Coronary artery (tissue), 2 donors: ENCODE results near the gene MCAM.

ENCODE experiments used
- DNase-seq: peaks from one replicate; pipeline ENCODE4 v3.0.0-alpha.2; 2017; ENCODE audit warnings: low spot score
- H3K27ac ChIP-seq, 2 donors: fragments of 200-600 bp; sonication (generic); one replicate each; pipeline ENCODE4 v1.5.1; 2016 to 2019
- H3K4me3 ChIP-seq: fragments of 200-600 bp; sonication (generic); 2 replicates; pipeline ENCODE4 v1.5.1; 2016; ENCODE audit warnings: mild to moderate bottlenecking, moderate library complexity
- CTCF ChIP-seq: fragments of 200-600 bp; sonication (generic); IDR thresholded peaks from one replicate; pipeline ENCODE4 v1.5.1; 2019; ENCODE audit warnings: antibody characterized with exemption

MCAM gene

DNA sequence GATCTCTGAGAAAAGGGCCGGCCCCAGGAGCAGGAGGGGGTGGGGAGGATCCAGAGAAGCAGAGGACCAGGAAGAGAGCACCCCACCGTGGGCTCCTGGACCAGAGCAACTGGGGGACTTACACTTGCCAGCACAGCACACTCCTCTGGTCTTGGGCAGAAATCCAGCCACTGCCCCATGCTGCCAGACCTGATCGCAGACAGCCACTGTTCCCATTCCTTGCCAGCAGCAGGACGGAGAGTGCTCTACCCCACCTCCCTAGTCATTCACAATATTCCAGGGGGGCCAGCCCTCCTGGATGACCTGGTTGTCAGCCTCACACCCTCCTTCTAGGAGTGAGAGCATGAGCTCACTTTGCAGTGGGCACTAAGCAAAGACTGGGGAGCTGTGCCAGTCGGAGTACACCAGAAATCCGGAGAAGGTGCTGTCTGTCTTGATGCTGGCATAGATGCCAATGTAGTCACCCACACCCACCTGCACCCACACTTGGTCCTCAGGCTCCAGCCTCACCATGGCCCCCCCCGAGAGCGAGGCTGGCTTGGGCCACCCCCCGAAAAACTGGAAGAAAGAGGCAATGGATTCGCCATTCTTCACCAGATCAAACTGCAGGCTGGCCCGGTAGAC, 22.1 kb upstream of the MCAM start:
- Histone ChIP-seq H3K4me3 (peak overlapping the region; percentile 90), H3K27ac (peak overlapping the region; percentile 77 to 91)
- DNase-seq, result no peak

DNA sequence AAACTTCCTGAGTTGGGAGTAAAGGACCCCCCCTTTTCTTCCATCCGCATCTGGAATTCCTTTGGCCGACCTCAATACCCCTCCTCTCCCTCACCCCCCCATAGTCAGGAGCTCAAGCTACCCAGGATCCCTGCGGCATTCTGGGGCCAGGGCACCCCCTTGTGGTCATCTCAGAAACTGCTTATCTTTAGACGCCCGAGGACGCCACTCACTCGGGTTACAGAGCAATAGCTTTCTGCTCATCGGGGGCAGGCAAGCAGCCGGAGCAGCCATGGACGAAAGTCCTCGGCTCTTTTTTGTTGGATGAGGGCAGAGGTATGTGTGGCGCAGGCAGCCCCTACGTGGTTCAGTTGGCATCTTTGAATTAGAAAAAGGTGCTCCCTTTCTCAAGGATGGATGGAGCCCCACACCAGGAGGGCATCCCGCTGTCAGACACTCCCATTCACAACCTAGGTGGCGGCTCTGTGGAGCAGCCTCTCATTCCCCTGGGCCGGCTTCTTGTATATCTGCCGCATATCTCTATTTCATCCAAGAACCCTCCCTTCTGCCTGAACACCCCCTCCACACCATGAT, 21.5 kb upstream of the MCAM start:
- H3K4me3 ChIP-seq, result peak overlapping the region; percentile 46
- peak overlapping the region; percentile 23 to 91 for H3K27ac ChIP-seq
- peak; percentile 75 for TF ChIP-seq CTCF
- peak; percentile 88 for DNase-seq

More for the DNA sequence above, 22.1 kb upstream of the MCAM start:
- TF ChIP-seq CTCF, result no peak

DNA sequence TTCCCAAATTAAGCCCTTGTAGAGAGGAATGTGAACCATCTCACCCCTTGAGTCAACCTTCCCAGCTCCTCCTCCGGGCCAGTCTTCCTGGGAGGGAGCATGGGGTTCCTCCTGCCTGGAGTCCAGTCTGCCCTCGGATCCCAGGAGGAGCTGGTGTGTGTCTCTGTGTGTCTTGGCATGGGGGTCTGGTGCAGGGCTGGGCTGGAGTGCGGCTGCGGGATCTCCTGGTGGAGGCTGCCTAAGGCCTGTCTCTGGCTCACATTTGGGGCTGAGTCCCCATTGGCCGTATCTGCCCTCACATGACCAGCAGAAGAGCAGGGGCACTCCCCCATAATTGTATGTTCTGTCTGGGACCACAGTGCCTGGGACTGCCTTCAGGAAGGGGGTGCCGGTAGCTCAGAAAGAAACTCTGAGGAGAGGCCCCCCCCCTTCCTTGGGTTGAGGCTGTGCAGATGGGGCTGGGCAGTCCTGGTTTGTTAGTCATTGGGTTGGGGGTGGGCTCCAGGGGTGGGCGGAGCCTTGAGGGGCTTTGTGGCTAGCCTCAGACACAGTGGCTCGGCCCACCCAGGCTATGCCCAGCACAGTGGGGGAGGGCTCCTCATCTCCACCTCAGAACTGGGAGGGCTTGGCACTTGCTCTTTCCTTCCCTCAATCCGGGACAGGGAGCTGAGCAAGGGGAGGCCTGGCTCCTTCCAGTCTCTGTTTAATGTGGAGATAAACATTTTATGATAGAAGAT, 20.8 kb upstream of the MCAM start:
- H3K4me3 ChIP-seq, result no peak overlapping the region
- TF ChIP-seq CTCF, result no peak
- peak; percentile 74 for DNase-seq
- peak overlapping the region; percentile 23 to 91 for H3K27ac ChIP-seq

DNA sequence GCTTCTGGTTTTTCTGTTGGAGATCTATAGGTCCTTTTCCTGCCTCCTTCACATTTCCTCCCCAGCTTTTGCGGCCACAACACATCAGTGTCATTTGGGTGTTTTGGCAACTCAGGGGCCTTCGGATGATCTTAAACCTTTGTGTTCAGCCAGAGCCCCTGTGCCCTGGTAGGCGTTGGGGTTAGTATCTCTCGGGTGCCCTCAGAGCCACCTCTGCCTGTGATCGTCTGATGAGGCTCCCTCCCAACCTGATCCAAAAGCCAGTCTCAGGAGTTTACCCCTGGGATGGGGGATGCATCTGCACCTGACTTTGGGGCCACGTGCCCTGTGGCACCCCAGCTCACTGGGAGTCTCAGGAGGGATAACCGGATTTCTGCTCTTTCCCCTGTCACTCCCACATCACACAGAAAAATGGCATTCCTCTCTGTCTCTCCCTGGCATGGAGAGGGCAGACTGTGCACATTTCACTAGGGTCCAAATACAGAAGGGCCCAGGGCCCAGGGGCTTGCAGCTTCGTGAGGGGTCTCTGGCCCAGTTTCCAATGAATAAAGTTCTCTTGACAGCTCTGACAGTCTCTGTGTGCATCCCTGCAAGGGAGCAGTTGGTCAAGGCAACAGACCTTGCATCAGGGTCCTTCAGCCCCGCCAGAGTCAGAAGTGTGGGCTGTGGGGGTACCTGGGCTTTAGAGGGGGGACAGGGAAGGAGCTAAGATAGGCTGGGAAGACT, 20.0 kb upstream of the MCAM start:
- no peak for TF ChIP-seq CTCF
- no peak overlapping the region for H3K27ac ChIP-seq
- no peak overlapping the region for H3K4me3 ChIP-seq
- peak; percentile 68 for DNase-seq

GRCh38 chr11:119335655-119336543, 19.0 kb upstream of the MCAM start:
- DNase-seq, result peak; percentile 69
- H3K27ac ChIP-seq, result no peak overlapping the region
- peak overlapping the region; percentile 98 for H3K4me3 ChIP-seq
- TF ChIP-seq CTCF, result no peak

GRCh38 chr11:119335091-119335654, 18.2 kb upstream of the MCAM start:
- TF ChIP-seq CTCF, result no peak

More at GRCh38 chr11:119335091-119335654, 18.2 kb upstream of the MCAM start:
- peak; percentile 69 for DNase-seq
- peak overlapping the region; percentile 98 for H3K4me3 ChIP-seq
- H3K27ac ChIP-seq, result no peak overlapping the region
